HG03097 (cell line): ENCODE measurements around the gene SCNN1A.

Experiments used
- ATAC-seq: cut with Tn5 transposase; IDR thresholded peaks from one replicate; pipeline ENCODE4 v1.9.1; 2021; ENCODE audit not compliant: unreplicated experiment, low FRiP score

The SCNN1A gene

GRCh38 chr12:6322352-6322751 is 53.0 kb downstream of the SCNN1A start:
- no peak for ATAC-seq

- ATAC-seq, result no peak
These were observed 53.5 kb downstream of the SCNN1A start for GRCh38 chr12:6321905-6322304.

GRCh38 chr12:6319446-6319845 is 55.9 kb downstream of the SCNN1A start:
- no peak for ATAC-seq

- no peak for ATAC-seq
These were observed 56.9 kb downstream of the SCNN1A start for GRCh38 chr12:6318440-6318879.

GRCh38 chr12:6317693-6318439 is 57.5 kb downstream of the SCNN1A start:
- ATAC-seq, result no peak

GRCh38 chr12:6316921-6317692 is 58.3 kb downstream of the SCNN1A start:
- no peak for ATAC-seq

- no peak for ATAC-seq
These were observed 59.4 kb downstream of the SCNN1A start for GRCh38 chr12:6315704-6316597.

- ATAC-seq, result no peak
These were observed 60.2 kb downstream of the SCNN1A start for GRCh38 chr12:6315184-6315583.

- ATAC-seq, result no peak
These were observed 60.6 kb downstream of the SCNN1A start for GRCh38 chr12:6314776-6315175.

GRCh38 chr12:6313326-6313940 is 61.9 kb downstream of the SCNN1A start:
- no peak for ATAC-seq

- peak; percentile 47 for ATAC-seq
These were observed 62.6 kb downstream of the SCNN1A start for GRCh38 chr12:6312529-6313325.

GRCh38 chr12:6311822-6312528 is 63.4 kb downstream of the SCNN1A start:
- ATAC-seq, result no peak

GRCh38 chr12:6310771-6311610 is 64.4 kb downstream of the SCNN1A start:
- no peak for ATAC-seq

- ATAC-seq, result no peak
These were observed 67.8 kb downstream of the SCNN1A start for GRCh38 chr12:6307529-6307928.

GRCh38 chr12:6306599-6307220 is 68.7 kb downstream of the SCNN1A start:
- no peak for ATAC-seq

- ATAC-seq, result no peak
These were observed 69.2 kb downstream of the SCNN1A start for GRCh38 chr12:6306151-6306550.

- ATAC-seq, result no peak
These were observed 72.3 kb downstream of the SCNN1A start for GRCh38 chr12:6303071-6303470.

GRCh38 chr12:6302621-6303020 is 72.7 kb downstream of the SCNN1A start:
- no peak for ATAC-seq
